Measurements from ENCODE around the gene MYD88.
"Not testable (repeated sequence)": the region's sequence is repeated elsewhere in the genome, so short reads cannot be mapped to it uniquely, and the experiment has no call there.

The MYD88 gene

DNA sequence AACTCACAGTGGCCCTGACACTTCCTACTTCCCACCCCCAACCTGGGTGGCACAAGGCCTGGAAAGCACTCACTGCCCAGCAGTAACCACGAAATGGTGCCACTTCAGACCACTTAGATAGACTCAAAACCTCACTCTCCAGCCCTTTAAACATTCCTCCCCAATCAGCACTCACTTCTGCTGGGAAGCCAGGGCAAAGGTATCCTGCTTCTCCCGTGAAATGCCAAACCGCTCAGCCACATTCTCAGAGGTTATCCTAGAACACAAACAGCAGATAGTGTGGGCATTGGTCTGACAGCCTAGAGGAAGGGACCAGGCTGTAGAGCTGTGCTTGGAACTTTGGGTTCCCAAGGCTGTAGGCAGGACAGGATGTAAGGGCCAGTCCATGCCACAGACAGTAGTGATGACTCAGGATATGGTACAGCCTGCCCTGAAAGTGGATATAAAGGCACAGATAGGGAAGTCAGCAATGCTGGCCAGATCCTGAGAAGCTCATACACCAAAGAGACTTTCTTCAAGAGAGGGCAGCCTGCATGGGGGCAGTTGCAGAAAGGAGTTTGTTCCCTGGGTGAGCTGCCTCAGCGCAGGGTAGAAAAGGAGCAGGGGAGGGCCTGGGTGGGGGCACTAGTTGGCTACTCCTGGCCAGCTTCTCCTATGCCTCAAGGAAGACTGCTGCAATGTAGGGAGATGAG is 10.7 kb upstream of the MYD88 start:
- no peak for DNase-seq

DNA sequence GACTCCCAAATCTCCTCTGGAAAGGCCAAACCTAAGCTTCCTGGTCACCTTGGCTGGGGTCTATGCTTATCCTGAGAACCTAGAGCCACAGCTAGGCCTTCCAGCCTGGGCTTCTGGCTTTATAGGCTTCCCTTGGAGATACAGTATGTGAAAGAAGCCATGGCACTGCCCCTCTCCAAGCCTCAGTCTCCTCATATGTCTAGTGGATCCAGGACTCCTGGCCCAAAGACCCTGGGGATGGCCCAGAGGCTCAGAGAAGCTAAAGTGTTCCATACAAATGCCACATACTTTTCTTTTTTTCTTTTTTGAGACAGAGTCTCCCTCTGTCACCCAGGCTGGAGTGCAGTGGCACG is 10.2 kb upstream of the MYD88 start:
- no peak for DNase-seq

DNA sequence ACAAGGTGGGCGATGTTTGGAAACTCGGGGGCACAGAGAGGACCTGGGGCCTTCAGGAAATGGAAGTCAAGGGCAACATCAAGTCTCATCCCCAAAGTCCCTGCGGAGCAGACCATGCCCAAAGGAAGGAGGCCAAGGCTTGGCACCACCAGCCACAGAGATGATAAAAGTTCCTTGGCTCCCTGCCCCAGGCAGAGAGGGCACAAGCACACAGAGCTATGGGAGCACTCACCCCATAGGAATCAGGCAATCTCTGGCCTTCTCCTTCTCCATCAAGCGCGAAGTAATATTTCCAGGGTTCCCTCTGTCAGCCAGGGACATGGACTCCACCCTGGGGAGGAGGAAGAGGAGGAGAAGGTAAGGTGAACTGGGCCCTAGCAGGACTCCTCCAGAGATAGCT is 9.4 kb upstream of the MYD88 start:
- DNase-seq: no peak

DNA sequence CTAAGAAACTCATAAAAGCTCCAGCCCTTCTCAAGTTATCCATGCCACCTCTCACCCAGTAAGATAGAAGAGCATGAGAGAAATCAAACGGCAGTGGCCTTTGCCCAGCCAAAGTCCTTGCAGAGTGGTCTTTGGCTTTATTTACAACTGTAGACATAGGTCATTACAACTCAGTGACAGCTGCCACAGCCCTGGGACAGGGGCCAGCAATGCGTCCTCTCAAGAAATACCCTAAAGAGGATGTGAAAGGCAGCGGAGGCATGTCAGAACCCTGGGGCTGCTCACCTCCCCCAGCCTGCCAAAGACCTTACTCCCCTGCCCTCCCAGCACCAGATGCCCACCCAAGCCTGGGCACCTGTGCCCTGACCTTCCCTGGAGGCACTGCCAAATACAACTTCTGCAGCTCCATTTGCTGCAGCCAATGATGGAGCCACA is 7.8 kb upstream of the MYD88 start:
- no peak for DNase-seq

DNA sequence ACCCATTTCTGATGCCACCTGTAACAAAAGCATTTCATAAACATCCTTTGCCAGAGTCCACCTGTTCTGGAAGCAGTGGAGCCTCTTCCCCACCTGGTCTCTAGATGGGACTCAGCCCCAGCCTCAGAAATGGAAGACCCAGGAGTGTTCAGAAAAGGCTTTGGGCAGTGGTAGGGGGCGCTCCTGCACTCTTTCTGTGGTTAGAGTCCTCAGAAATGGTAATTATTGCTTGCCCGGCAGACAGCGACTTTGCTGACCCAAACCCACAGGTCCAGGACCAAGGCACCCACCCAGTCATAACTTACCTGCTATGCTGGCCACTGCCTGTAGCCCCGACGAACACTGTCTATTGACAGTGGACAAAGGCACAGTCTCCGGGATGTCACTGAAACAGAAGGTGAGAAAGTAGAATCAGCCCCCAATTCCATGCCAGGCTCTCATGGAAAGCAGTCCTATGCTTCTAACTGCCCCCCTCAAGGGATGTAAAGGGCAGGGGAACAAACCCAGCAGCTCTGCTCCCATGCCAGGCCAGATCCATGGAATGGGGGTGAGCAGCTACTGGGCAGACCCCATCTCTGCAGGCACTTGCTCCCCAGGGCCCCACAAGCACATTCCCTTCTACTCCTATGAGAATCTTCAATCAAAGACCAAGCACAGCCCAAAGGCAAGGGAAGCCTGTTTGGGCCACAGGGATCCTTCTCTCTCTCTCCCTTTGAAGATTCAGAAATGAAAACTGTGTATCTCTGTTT is 6.7 kb upstream of the MYD88 start:
- DNase-seq: no peak

DNA sequence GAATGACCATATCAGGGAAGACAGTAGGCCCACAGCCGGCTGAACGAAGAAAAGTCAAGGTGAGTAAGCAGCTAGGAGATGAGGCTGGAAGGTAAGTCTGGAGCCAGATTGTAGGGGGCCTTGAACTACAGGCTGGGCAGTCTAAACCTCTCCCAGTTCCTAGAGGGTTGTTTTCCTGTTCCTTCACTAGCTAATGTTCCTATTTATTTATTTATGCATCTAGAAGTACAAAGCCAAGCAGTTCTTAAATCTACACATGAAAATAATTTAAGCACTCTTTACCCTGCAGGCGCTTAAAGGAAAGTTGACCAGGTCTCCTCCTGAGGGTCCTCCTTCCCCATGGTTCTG is 5.3 kb upstream of the MYD88 start:
- no peak for DNase-seq

DNA sequence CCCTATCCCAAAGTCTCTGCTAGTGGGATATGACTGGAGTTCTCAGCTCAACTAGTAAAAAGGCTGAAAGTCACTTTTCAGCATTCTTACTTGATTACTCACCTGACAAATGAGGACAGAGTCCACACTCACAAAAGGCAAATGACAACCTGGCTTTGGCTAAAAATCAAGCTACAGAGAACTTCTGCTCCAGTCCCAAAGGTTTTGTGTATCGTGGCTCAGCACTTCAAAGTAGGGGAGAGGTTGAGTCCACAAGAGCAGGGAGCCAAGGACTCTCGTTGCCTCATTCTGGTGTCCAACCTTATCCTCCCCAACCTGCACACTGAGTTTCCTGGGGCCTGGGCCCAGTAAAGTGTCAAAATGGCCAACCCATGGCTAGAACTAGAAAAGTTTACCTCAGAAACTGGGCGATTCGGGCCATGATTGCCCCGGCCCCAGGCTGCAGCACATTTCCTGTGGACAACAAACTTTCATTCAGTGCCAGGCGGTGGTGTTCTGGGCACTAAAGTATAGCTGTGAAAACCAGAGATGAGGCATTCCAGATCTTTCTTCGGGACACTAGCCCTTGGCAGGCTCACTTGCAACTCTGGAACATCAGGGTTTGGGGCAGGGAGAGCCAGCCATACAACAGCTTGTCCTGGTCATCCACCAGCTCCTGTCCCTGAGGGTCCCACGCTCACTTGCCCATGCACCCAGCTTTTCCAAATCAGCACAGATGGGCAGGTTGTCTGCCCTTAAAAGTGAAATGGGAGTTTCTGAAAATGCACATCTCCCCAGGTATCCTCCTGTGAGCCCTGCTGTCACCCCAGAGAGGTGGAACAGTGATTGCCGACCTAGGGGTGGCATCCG is 4.7 kb upstream of the MYD88 start:
- no peak for DNase-seq

DNA sequence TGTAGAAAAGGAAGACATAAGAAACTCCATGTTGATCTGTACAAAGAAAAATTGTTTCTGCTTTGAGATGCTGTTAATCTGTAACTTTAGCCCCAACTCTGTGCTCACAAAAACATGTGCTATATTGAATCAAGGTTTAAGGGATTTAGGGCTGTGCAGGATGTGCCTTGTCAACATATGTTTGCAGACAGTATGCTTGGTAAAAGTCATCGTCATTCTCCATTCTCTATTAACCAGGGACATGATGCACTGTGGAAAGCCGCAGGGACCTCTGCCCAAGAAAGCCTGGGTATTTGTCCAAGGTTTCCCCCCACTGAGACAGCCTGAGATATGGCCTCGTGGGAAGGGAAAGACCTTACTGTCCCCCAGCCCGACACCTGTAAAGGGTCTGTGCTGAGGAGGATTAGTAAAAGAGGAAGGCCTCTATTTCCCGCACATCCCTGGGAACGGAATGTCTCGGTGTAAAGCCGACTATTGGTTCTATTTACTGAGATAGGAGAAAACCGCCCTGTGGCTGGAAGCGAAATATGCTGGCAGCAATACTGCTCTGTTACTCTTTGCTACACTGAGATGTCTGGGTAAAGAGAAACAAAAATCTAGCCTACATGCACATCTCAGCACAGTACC is 3.8 kb upstream of the MYD88 start:
- not testable (repeated sequence) for DNase-seq

DNA sequence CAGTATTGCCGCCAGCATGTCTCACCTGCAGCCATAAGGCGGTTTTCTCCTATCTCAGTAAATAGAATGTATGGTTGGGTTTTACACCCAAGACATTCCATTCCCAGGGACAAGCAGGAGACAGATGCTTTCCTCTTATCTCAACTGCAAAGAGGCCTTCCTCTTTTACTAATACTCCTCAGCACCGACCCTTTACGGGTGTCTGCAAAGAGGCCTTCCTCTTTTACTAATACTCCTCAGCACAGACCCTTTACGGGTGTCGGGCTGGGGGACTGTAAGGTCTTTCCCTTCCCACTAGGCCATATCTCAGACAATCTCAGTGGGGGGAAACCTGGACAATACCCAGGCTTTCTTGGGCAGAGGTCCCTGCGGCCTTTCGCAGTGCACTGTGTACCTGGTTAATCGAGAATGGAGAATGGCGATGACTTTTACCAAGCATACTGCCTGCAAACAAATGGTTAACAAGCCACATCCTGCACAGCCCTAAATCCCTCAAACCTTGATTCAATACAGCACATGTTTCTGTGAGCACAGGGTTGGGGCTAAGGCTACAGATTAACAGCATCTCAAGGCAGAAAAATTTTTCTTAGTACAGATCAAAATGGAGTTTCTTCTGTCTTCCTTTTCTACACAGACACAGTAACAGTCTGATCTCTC is 2.7 kb upstream of the MYD88 start:
- DNase-seq: peak; percentile 33

DNA sequence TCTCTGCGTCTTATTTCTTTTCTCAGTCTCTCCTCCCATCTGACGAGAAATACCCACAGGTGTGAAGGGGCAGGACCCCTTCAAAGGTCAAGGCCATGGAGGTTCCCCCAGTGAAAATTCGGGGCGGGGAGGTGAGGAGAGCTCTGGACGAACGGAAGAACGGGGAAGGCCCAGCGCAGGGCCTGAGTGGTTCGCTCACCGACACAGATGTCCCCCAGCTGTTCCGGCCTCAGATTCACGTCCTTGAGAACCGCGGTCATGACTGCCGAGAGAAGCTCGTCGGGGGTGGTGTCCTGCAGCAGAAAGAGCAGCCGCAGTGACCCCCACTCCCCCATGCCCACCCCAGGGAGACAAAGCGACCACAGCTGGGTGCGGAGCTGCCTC is 2.1 kb upstream of the MYD88 start:
- DNase-seq: no peak

DNA sequence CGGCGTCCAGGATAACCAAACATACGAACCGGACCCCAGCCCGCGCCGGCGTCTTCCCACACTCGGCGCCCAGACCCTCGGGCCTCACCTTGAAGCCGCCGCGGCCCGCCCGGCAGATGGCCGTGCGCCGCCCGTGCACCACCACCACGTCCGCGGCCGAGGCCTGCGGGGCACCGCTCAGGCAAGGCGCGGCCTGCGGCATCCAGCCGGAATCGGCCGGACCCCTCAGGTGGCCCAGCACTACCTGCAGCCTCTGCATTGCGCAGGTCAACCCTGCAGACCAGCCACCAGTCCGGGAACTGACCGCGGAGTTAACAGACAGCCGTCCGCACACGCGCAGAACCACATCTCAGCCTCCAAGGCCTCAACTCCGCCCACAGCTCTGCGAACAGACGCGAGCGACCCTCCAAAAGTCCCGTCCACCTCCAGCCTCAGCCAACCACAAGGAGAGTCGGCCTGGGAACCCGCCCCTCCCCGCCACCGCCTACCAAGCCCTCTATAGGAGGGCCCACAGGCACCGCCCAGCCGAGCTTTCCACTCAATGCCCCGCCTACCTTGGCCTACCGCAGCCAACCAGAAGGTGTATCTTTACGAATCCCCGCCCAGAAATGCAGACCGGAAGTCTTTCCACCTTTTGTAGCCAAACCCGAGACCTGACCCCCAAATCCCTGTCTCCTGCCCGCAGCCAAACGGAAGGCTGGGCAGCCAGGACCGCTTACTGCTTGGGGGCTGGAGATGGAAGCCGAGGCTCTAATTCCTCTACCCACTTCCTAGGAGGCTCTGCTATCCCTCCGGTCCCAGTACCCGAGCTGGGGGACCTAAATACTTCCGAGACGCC is 1.5 kb upstream of the MYD88 start, which contains the start of gene ACAA1:
ACAA1 (minus strand) TSS at position 351 of the 838 bp plus-strand sequence; CDS start at position 259, 92 bp downstream.
- DNase-seq: peak; percentile 99

DNA sequence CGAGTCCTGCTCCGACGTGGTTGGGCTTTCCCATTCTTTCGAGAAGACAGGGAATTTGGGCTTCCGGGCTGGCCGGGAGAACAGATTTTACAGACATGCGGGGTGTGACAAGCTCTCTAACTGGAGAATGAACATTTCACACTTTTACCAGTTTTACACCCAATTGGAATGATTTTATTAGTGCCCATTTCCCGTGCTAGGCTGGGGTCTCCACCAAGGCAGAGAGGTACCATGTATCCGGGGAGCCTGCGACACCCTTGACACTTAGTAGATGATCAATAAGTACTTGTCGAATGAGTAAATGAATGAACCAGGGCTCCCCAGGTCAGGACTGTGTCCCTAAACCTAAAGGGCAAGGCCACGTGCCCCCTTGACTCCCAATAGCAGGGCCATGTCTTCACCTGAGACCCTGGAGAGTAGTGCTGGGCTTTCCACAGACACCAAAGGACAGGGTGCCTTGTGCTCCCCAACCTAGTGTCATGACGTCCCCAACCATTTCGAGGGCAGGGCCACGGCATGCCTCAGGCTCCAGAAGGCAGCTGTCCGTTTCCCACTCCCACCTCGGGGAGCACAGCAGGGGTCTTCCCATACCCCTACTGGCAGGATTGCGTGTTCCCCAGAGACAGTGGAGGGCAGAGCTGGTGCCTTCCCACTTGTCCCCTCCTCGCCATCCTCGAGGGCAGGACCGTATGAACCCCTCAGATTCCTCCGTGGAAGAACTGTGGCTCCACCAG is 679 bp upstream of the MYD88 start:
- DNase-seq: no peak

DNA sequence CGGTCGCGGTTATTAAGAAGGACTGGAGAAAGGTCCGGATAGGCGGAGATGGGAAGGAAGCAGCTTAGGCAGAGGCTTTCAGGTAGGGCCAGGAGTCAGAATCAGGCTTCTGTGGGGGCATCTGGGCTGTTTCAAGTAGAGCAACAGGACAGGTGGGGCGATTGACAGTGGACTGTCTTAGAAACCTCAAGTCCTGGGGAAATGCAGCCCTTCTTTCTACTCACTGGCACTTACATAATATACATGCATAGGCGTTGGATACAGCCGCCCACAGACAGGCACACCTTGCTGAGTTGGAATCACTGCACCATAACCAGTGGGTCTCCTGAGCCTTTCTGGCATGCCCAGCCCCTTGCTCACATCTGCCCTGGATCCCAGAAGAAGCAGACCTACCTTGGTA is 730 bp downstream of the MYD88 start:
- no peak for DNase-seq

DNA sequence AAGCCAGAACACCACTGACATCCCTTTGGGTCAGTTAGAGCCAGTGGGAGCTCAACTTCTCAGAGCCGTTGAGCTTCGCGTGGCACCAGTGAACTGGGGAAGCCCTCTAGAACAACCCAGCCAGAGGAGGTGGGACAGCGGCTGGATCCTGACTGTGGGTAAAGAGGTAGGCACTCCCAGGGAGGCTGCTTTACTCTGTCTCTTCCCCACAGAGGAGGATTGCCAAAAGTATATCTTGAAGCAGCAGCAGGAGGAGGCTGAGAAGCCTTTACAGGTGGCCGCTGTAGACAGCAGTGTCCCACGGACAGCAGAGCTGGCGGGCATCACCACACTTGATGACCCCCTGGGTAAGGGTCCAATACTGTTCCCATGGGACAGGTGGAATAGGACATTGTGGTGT is 1.2 kb downstream of the MYD88 start:
- DNase-seq: no peak

DNA sequence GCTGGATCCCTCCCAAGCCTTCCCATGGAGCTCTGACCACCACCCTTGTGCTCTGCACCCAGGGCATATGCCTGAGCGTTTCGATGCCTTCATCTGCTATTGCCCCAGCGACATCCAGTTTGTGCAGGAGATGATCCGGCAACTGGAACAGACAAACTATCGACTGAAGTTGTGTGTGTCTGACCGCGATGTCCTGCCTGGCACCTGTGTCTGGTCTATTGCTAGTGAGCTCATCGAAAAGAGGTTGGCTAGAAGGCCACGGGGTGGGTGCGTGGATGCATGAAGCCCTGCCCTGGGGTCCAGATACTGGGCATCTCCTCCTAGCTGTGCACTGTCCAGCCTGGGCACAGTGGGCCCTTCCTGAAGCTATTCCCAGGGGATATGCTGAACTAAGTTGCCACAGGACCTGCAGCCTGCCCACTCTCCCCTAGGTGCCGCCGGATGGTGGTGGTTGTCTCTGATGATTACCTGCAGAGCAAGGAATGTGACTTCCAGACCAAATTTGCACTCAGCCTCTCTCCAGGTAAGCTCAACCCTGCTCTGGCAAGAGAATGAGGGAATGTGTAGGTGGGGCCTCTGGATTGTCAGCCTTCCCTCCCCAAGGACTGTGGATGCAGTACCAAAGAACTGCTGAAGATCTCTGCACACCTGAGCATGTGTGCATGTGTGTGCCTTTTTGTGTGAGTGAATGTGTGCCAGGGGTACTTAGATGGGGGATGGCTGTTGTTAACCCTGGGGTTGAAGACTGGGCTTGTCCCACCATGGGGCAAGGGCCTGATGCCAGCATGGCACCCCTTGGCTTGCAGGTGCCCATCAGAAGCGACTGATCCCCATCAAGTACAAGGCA is 2.1 kb downstream of the MYD88 start:
- DNase-seq: no peak

DNA sequence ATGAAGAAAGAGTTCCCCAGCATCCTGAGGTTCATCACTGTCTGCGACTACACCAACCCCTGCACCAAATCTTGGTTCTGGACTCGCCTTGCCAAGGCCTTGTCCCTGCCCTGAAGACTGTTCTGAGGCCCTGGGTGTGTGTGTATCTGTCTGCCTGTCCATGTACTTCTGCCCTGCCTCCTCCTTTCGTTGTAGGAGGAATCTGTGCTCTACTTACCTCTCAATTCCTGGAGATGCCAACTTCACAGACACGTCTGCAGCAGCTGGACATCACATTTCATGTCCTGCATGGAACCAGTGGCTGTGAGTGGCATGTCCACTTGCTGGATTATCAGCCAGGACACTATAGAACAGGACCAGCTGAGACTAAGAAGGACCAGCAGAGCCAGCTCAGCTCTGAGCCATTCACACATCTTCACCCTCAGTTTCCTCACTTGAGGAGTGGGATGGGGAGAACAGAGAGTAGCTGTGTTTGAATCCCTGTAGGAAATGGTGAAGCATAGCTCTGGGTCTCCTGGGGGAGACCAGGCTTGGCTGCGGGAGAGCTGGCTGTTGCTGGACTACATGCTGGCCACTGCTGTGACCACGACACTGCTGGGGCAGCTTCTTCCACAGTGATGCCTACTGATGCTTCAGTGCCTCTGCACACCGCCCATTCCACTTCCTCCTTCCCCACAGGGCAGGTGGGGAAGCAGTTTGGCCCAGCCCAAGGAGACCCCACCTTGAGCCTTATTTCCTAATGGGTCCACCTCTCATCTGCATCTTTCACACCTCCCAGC is 2.9 kb downstream of the MYD88 start:
- DNase-seq: no peak

DNA sequence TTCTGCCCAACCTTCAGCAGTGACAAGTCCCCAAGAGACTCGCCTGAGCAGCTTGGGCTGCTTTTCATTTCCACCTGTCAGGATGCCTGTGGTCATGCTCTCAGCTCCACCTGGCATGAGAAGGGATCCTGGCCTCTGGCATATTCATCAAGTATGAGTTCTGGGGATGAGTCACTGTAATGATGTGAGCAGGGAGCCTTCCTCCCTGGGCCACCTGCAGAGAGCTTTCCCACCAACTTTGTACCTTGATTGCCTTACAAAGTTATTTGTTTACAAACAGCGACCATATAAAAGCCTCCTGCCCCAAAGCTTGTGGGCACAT is 3.5 kb downstream of the MYD88 start:
- DNase-seq: no peak

DNA sequence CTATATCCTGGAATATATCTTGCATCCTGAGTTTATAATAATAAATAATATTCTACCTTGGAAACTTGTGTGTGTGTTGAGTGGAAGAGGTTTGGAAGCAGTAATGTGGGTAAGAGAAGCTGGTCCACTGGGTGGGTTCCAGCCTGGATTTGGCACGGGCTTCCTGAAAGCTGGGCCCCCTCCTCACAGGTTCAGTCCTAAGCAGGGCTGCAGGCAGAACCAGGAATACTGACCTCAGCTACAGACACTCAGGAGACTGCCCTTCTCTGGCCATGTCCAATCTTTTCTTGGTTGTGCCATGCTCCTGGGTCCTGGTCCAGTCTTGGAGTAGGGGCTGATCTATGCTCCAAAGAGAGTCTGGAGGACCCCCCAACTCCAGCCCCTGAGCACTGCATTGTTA is 4.5 kb downstream of the MYD88 start:
- DNase-seq: no peak

DNA sequence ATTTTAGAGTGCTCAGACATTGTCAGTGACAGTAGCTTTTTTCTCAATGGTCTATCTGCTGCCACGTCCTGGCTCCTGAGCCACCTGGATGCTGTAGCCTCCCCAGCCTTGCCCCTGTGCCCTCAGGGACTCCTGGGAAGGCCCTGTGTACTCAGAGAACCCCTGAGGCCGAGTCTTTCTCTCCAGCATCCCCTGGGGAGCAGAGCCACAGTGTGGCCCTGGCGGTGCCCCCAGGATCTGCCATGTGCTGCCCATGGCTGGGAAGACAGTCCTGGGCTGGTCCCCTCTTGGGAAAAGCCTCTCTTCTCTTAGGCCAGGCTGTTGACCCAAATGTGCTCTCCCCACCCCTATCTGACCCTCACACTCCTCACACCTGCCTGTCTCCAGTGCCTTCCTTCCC is 5.0 kb downstream of the MYD88 start:
- DNase-seq: no peak

DNA sequence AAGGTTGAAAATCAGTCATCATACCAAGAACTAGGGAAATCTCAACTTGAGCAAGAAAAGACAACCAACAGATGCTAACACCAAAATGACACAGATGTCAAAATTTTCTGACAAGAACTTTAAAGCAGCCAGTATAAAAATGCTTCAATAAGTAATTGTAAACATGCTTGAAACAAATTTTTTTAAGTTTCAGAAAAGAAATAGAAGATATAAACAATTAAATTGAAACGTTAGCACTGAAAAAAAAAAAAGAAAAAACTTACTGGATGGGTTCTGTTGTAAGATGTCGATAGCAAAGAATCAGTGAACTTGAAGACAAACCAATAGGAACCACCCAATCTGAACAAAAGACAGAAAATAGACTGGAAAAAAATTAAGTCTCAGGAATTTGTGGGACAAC is 8.0 kb downstream of the MYD88 start:
- no peak for DNase-seq
